ENCODE results near the gene CAMTA1.
"Not testable (repeated sequence)": the region's sequence is repeated elsewhere in the genome, so short reads cannot be mapped to it uniquely, and the experiment has no call there.

Gene CAMTA1

GRCh38 chr1:7150724-7151280 is 365.5 kb downstream of the CAMTA1 start:
- no peak for DNase-seq (ENCODE audit: low spot score)

- DNase-seq (ENCODE audit: low spot score): no peak
Observed at GRCh38 chr1:7151978-7152377, 366.7 kb downstream of the CAMTA1 start.

GRCh38 chr1:7152655-7153054 is 367.4 kb downstream of the CAMTA1 start:
- DNase-seq (ENCODE audit: low spot score): no peak

GRCh38 chr1:7153464-7153863 is 368.2 kb downstream of the CAMTA1 start:
- no peak for DNase-seq (ENCODE audit: low spot score)

GRCh38 chr1:7159116-7159781 is 374.0 kb downstream of the CAMTA1 start:
- DNase-seq (ENCODE audit: low spot score): no peak

- DNase-seq (ENCODE audit: low spot score): not testable (repeated sequence)
Observed at GRCh38 chr1:7168554-7168953, 383.3 kb downstream of the CAMTA1 start.

GRCh38 chr1:7171168-7171567 is 385.9 kb downstream of the CAMTA1 start:
- no peak for DNase-seq (ENCODE audit: low spot score)

GRCh38 chr1:7171574-7171973 is 386.3 kb downstream of the CAMTA1 start:
- no peak for DNase-seq (ENCODE audit: low spot score)

- DNase-seq (ENCODE audit: low spot score): no peak
Observed at GRCh38 chr1:7172804-7173203, 387.6 kb downstream of the CAMTA1 start.

- no peak for DNase-seq (ENCODE audit: low spot score)
Observed at GRCh38 chr1:7174561-7174960, 389.3 kb downstream of the CAMTA1 start.

- DNase-seq (ENCODE audit: low spot score): no peak
Observed at GRCh38 chr1:7174980-7175906, 390.0 kb downstream of the CAMTA1 start.

GRCh38 chr1:7177021-7177420 is 391.8 kb downstream of the CAMTA1 start:
- DNase-seq (ENCODE audit: low spot score): no peak

GRCh38 chr1:7177438-7178146 is 392.3 kb downstream of the CAMTA1 start:
- DNase-seq (ENCODE audit: low spot score): no peak

GRCh38 chr1:7178336-7178735 is 393.1 kb downstream of the CAMTA1 start:
- DNase-seq (ENCODE audit: low spot score): no peak

GRCh38 chr1:7178741-7179140 is 393.5 kb downstream of the CAMTA1 start:
- no peak for DNase-seq (ENCODE audit: low spot score)

- DNase-seq (ENCODE audit: low spot score): no peak
Observed at GRCh38 chr1:7185721-7186120, 400.5 kb downstream of the CAMTA1 start.

GRCh38 chr1:7186382-7187111 is 401.3 kb downstream of the CAMTA1 start:
- DNase-seq (ENCODE audit: low spot score): no peak

- no peak for DNase-seq (ENCODE audit: low spot score)
Observed at GRCh38 chr1:7187112-7187493, 401.8 kb downstream of the CAMTA1 start.

- DNase-seq (ENCODE audit: low spot score): no peak
Observed at GRCh38 chr1:7190261-7190660, 405.0 kb downstream of the CAMTA1 start.

GRCh38 chr1:7192453-7192852 is 407.2 kb downstream of the CAMTA1 start:
- DNase-seq (ENCODE audit: low spot score): no peak

GRCh38 chr1:7196036-7196911 is 411.0 kb downstream of the CAMTA1 start:
- no peak for DNase-seq (ENCODE audit: low spot score)

Data from CD4-positive, alpha-beta T cell treated with Interleukin-6 at 100 ng/mL for 8 hours (primary cell).